HTR-8/SVneo (cell line): Measurements from ENCODE around the gene NAA80.
"Not testable (repeated sequence)": the region's sequence is repeated elsewhere in the genome, so short reads cannot be mapped to it uniquely, and the experiment has no call there.

Source experiments
- DNase-seq: peaks from one replicate; pipeline ENCODE4 v3.0.0; 2011; ENCODE audit warnings: low spot score, mixed read lengths; ENCODE audit not compliant: insufficient read length
- FAIRE-seq: peaks from 2 replicates; lab custom pipeline; 2011; peaks lifted over from hg19 to GRCh38; lab: Jason Lieb, UNC

The NAA80 gene

DNA sequence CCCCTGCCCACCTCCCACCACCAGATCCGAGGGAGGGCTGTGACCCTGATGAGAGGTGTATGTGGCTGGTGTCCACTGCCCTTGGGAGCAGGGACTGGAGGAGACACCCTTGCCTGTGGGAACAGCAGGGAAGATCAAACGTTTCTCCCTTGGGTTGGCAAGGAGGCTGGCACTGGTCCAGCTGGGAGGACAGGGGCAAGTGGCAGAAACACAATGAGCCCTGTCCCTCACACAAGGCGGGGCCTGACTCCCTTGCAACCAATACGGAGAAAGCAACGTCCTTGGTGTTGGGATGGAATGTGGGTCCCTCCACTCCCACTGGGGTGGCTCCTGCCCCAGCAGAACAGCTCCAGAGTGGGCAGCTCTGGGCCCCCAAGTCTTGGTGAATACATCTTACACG lies 18.1 kb upstream of the NAA80 start:
- no peak for DNase-seq
- FAIRE-seq, result peak; percentile 36

DNA sequence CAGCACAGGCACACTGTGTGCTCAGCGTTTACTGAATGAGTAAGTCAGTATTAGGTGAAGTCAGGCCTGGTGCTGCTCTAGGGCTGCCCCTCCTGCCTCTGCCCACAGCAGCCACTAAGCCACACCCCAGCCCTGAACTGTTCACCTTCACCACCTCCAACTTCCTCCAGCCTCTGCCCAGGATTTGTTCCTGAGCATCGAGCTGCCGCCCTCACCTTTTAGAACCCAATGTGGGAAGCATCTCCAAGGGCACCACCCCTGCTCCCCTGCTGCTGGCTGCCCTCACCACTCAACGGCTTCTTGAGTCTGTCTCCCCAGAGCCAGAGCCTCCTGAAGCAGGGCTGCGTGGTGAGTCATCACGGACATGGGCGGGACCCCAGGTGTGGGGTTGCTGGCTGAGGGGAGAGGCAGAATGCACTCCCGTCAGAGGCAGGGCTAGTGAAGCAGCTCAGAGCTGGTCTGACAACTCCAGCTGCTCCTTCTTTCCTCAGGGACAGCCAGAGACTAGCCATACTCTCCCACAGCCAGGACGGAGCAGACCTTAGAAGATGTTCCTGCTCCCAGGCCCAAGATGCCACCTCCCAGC lies 17.5 kb upstream of the NAA80 start:
- DNase-seq (peak; percentile 73), FAIRE-seq (peak; percentile 96)

GRCh38 chr3:50314816-50315215 lies 15.6 kb upstream of the NAA80 start:
- DNase-seq (no peak), FAIRE-seq (no peak)

GRCh38 chr3:50314342-50314741 lies 15.1 kb upstream of the NAA80 start:
- DNase-seq (no peak), FAIRE-seq (no peak)

DNA sequence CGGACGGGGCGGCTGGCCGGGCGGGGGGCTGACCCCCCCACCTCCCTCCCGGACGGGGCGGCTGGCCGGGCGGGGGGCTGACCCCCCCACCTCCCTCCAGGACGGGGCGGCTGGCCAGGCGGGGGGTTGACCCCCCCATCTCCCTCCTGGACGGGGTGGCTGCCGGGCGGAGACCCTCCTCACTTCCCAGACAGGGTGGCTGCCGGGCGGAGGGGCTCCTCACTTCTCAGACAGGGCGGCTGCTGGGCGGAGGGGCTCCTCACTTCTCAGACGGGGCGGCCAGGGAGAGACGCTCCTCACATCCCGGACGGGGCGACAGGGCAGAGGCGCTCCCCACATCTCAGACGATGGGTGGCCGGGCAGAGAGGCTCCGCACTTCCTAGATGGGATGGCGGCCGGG lies 12.8 kb upstream of the NAA80 start:
- DNase-seq, FAIRE-seq: not testable (repeated sequence)

- peak; percentile 26 for FAIRE-seq
- DNase-seq, result no peak
Measured at GRCh38 chr3:50304601-50305000, 5.4 kb upstream of the NAA80 start.

DNA sequence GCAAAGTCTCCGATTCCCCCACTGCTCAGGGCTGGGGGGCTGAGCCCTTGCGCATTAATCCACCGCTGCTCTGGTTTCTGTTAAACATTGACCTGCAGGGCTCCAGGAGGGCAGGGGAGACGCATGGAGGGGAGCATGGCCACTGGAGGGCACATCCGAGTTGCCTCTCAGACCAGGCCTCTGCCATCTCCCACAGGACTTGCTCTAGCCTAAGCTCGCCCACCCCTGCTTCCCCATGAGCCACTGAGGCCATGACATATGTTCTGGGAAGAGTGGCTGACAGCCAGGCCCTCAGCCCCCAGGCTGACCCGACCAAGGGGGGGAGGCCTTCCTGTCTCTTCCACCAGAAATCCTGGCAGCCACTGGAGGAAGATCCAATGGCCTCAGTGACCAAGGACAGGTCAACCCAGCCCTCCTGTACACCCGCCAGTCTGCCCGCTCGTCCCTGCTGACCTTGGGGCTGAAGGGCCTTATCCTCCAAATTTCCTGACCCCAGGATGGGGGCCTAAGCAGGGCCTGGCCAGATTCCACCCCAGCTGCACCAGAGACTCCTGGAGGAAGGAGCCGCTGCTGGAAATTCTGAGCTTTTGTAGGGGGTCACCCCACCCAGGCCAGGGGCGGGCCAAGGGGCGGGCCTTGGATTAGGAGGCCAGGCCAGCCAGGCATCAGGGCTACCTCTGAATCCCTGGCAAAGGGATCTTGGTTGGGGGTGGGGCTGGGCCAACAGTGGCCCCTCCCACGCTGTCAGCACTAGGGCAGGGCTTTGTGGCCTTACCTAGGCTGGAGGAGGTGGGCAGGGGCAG lies 4.0 kb upstream of the NAA80 start, which contains the start of gene HYAL1:
TSS of gene HYAL1 (minus strand) at position 562 of the 803 bp plus-strand sequence. CDS start 618 bp downstream, outside the sequence.
- DNase-seq (no peak), FAIRE-seq (no peak)

GRCh38 chr3:50302095-50303012 lies 3.1 kb upstream of the NAA80 start:
- DNase-seq, result no peak
- FAIRE-seq, result no peak

GRCh38 chr3:50300681-50301254 lies 1.6 kb upstream of the NAA80 start:
- FAIRE-seq, result no peak
- DNase-seq, result no peak

- FAIRE-seq (peak; percentile 79), DNase-seq (no peak)
Measured at GRCh38 chr3:50299929-50300680, 900 bp upstream of the NAA80 start.

DNA sequence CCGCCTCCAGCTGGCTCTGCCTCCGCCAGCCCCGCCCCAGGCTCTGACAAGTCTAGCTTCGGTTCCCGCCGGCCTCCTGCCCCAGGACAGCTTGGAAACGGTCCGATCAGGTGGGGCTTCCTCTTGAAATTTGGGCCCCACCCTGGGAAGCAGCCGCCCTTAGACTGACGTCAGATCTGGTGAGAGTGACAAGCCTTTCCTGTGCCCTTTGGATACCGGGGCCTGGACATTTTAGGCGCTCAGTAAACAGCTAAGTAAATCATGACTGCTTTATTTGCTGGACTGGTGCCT lies 378 bp upstream of the NAA80 start:
- DNase-seq, result no peak
- FAIRE-seq, result no peak

DNA sequence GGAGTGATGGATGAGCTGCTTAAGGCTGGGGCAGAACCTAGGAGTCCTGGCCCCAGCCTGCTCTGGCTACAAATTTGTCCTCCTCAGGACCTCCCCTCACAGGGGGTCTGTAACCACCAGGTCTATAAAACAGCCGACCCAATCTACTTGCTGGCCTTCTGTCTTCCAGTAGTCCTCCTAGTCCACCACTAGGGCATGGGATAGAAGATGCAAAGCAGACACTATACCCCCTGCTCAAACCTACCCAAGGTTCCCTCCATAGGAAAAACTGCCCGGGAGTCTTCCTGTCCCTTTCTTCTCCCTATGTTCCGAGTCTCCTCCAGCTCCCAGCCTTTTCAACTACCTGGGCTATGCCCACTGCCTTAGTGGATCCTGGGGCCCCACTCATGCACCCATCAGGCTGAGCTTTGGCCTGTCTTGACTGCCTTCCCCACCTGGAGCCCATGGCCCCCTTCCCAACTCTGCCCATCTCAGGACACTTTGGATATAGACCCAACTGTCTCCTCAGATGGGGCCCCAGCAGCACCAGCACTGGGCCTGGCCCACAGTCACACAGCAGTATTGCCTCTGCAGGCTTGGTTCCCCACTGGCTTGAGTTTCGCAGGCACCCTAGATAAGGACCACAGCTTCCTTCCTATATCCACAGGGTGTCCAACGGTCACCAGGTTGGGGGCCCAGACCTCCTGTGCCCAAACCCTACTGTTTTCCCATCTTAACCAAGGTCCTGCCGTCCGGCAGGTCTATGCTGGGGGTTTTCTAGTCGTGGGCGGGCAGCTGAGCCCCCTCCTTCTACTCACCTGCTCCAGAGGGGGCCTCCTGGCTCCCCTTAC lies 1.1 kb downstream of the NAA80 start:
- peak; percentile 4 for FAIRE-seq
- no peak for DNase-seq

- DNase-seq, result no peak
- FAIRE-seq, result peak; percentile 63
Measured at GRCh38 chr3:50297384-50297775, 1.8 kb downstream of the NAA80 start.

DNA sequence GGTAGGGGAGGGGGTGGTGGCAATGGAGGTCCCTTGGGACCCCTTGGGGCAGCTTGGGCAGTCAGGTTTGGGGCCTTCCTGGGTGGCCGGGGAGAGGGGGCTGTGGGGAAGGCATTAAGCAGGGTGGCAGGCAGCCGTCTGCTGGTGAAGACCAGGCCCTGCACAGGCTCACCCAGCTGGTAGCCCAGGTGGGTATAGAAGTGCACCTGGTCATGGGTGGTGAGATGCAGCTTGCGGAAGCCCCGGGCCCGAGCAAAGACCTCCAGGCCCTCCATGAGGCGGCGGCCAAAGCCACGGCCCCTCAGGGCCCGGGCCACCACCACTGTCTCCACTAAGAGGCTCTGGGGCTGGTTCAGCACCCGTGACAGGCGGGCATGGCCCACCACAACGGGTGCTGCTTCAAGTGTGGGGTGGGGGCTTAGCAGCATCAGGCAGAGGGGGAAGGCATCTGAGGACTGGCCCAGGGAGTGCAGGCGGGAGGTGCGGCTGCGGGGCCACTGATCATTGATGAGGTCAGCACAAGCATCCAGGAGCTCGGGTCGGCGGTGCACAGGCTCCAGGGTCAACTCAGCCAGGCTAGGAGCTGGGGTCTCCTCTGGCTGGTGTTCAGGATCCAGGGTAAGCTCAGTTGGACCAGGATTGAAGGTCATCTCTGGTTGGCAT lies 2.4 kb downstream of the NAA80 start:
- FAIRE-seq (no peak), DNase-seq (no peak)

GRCh38 chr3:50295553-50296431 lies 3.4 kb downstream of the NAA80 start:
- no peak for DNase-seq
- FAIRE-seq, result peak; percentile 40

- no peak for FAIRE-seq
- DNase-seq, result no peak
Measured at GRCh38 chr3:50294492-50295403, 4.5 kb downstream of the NAA80 start.

GRCh38 chr3:50294089-50294488 lies 5.1 kb downstream of the NAA80 start:
- no peak for FAIRE-seq

More at GRCh38 chr3:50294089-50294488, 5.1 kb downstream of the NAA80 start:
- DNase-seq, result no peak
